Measurements from ENCODE around the gene ZMAT2.
"Not testable (repeated sequence)": the region's sequence is repeated elsewhere in the genome, so short reads cannot be mapped to it uniquely, and the experiment has no call there.

The ZMAT2 gene

GRCh38 chr5:140708787-140709186 lies 8.5 kb downstream of the ZMAT2 start:
- DNase-seq (ENCODE audit: low read depth in 1 of 2, low spot score in 1 of 2), result not testable (repeated sequence)

DNA sequence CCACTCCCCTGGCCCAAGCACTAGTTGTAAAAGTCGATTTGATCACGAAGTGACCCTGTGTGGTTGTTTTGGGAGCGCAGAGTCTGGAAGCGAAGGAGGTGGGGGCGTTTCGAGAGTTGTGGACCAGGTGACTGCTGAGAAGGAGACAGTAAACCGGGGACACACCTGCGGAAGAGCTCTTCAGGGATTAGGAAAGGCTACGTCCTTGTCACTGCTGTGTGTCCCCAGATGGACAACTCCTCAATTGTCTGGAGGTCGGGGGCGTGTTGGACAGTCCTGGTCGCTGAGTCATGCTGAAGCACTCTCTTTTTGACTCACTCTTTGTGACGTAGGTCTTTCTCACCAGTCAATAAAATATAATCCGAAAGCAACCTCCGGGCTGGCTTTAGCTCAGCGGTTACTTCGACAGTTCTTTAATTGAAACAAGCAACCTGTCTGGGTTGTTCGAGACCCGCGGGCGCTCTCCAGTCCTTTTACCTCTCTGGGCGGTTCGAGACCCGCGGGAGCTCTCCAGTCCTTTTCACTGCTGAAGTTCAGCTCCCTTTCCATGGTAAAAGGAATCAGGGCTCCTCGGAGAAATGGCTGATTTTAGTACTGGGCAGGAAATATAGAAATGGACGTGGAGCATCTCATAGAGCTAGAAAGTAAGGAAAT lies 10.8 kb downstream of the ZMAT2 start:
- peak; percentile 48 to 78 for DNase-seq (ENCODE audit: low read depth in 1 of 2, low spot score in 1 of 2)

DNA sequence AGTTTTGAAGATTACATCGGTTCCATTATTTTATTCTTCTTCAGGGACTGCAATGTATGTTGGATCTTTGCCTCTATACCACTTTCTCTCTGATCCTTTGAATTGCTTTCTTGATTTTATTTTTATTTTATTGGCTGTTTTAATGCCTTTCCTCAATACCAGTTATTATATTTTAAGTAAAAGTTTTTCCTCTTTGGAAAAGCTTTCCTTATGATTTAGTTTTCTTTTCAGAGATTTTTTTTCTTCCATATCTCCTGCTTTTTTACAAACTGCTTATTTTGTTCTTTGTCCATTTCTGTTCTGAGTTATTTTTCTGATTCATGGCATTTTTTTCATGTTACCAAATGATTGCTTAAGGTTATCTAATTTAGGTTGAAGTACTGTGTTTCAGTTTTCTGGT lies 11.5 kb downstream of the ZMAT2 start:
- DNase-seq (ENCODE audit: low read depth in 1 of 2, low spot score in 1 of 2), result no peak

GRCh38 chr5:140713562-140714094 lies 13.4 kb downstream of the ZMAT2 start:
- no peak for DNase-seq (ENCODE audit: low read depth in 1 of 2, low spot score in 1 of 2)

GRCh38 chr5:140716238-140716637 lies 16.0 kb downstream of the ZMAT2 start:
- DNase-seq (ENCODE audit: low read depth in 1 of 2, low spot score in 1 of 2), result not testable (repeated sequence)

- no peak for DNase-seq (ENCODE audit: low read depth in 1 of 2, low spot score in 1 of 2)
These were observed 18.0 kb downstream of the ZMAT2 start for GRCh38 chr5:140718266-140718592.

GRCh38 chr5:140720738-140721137 lies 20.5 kb downstream of the ZMAT2 start:
- DNase-seq (ENCODE audit: low read depth in 1 of 2, low spot score in 1 of 2), result not testable (repeated sequence)

DNA sequence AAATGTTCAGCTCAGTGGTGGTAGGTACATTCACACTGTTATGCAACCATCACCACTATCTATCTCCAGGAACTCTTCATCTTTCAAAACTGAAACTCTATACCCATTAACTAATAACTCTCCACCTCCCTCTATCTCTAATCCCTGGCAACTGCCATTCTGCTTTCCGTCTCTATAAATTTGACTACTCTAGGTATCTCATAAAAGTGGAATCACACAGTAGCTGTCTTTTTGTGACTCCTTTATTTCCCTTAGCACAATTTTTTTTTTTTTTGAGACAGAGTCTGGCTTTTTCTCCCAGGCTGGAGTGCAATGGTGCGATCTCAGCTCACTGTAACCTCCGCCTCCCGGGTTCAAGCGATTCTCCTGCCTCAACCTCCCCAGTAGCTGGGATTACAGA lies 21.1 kb downstream of the ZMAT2 start:
- not testable (repeated sequence) for DNase-seq (ENCODE audit: low read depth in 1 of 2, low spot score in 1 of 2)

GRCh38 chr5:140725799-140726471 lies 25.7 kb downstream of the ZMAT2 start:
- DNase-seq (ENCODE audit: low read depth in 1 of 2, low spot score in 1 of 2), result peak; percentile 14 to 56

GRCh38 chr5:140733098-140733497 lies 32.9 kb downstream of the ZMAT2 start:
- no peak for DNase-seq (ENCODE audit: low read depth in 1 of 2, low spot score in 1 of 2)

GRCh38 chr5:140734354-140734753 lies 34.1 kb downstream of the ZMAT2 start:
- DNase-seq (ENCODE audit: low read depth in 1 of 2, low spot score in 1 of 2), result no peak

GRCh38 chr5:140737486-140737885 lies 37.2 kb downstream of the ZMAT2 start:
- DNase-seq (ENCODE audit: low read depth in 1 of 2, low spot score in 1 of 2), result no peak

DNA sequence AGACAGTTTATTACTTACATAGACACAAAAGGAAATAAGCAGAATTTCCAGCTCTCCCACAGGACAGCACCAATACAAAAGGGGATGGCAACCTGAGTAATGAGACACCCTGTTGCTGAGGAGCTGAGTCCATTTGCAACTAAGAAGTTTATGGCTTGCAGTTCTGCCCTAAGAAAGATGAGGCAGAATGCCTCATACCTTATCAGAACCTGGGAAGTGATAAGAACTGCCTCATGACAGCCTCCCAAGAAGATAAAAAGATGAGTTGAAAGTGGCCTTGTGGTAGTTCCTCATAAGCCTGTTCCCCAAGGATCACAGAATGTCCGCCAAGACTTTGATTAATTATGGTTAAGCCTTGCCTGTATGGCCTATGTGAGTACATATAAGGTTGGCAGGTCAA lies 41.7 kb downstream of the ZMAT2 start:
- DNase-seq (ENCODE audit: low read depth in 1 of 2, low spot score in 1 of 2), result no peak

GRCh38 chr5:140753561-140753960 lies 53.3 kb downstream of the ZMAT2 start:
- DNase-seq (ENCODE audit: low read depth in 1 of 2, low spot score in 1 of 2), result no peak
